Measurements from ENCODE around the gene MMP28.

Gene MMP28

DNA sequence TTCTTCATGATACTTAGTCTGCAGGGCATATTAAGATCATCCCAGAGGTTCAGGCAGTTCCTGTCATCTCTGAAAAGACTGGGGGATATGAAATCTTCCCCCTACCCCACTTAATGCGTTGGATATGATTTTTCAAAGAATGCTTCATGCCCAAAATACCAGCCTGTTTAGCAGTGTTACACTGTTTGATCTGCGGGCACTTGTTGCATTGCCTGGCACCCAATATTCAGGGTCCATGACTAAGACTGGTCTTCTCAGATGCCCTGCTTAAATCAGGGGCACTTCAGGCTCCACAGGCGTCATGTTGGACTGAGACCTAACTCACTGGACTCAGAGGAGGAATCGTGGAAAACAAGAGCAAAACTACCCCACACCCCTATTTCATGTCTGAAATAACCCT is 70.4 kb downstream of the MMP28 start:
- Histone ChIP-seq H3K4me1 (ENCODE audit: insufficient read depth, insufficient read length) (peaks cover 15% of the 10 kb centered on the region), H3K4me3 (ENCODE audit: insufficient read length, low read depth) (no peak overlapping the region), H3K36me3 (ENCODE audit: insufficient read depth, insufficient read length, low read length) (peaks cover 54% of the 10 kb centered on the region), H3K9ac (ENCODE audit: insufficient read length, low read depth) (no peak overlapping the region), H3K27me3 (ENCODE audit: insufficient read depth, insufficient read length) (no peaks in the 10 kb centered on the region), H3K9me3 (ENCODE audit: insufficient read depth, low read length) (no peaks in the 10 kb centered on the region)
- no peak for DNase-seq (ENCODE audit: low read depth, low spot score)
- TF ChIP-seq YY1 (IDR thresholded peaks at IDR 0.05; ENCODE audit: insufficient read depth, insufficient read length) (no peak), ZNF274 (IDR thresholded peaks at IDR 0.05; ENCODE audit: low read depth, low read length) (no peak), SUZ12 (IDR thresholded peaks at IDR 0.05; ENCODE audit: extremely low read depth, insufficient read depth, insufficient read length) (no peak)

DNA sequence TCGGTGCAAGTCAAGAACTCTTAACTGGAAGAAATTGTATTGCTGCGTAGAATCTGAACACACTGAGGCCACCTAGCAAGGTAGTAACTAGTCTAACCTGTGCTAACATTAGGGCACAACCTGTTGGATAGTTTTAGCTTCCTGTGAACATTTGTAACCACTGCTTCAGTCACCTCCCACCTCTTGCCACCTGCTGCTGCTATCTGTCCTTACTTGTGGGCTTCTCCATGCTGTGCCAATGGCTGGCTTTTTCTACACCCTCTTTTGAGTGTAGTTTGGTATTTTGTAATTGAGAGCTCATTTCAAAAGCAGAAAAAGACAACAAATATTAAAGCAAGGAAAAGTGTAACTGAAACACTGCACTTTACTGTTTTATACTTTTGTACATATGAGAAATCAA is 71.7 kb downstream of the MMP28 start:
- TF ChIP-seq ZNF274 (IDR thresholded peaks at IDR 0.05; ENCODE audit: low read depth, low read length) (no peak), SUZ12 (IDR thresholded peaks at IDR 0.05; ENCODE audit: extremely low read depth, insufficient read depth, insufficient read length) (no peak), YY1 (IDR thresholded peaks at IDR 0.05; ENCODE audit: insufficient read depth, insufficient read length) (no peak)
- Histone ChIP-seq H3K4me1 (ENCODE audit: insufficient read depth, insufficient read length) (peaks cover 9% of the 10 kb centered on the region), H3K9ac (ENCODE audit: insufficient read length, low read depth) (no peak overlapping the region), H3K9me3 (ENCODE audit: insufficient read depth, low read length) (no peaks in the 10 kb centered on the region), H3K27me3 (ENCODE audit: insufficient read depth, insufficient read length) (no peaks in the 10 kb centered on the region), H3K36me3 (ENCODE audit: insufficient read depth, insufficient read length, low read length) (peaks cover 67% of the 10 kb centered on the region), H3K4me3 (ENCODE audit: insufficient read length, low read depth) (no peak overlapping the region)
- DNase-seq (ENCODE audit: low read depth, low spot score): no peak

DNA sequence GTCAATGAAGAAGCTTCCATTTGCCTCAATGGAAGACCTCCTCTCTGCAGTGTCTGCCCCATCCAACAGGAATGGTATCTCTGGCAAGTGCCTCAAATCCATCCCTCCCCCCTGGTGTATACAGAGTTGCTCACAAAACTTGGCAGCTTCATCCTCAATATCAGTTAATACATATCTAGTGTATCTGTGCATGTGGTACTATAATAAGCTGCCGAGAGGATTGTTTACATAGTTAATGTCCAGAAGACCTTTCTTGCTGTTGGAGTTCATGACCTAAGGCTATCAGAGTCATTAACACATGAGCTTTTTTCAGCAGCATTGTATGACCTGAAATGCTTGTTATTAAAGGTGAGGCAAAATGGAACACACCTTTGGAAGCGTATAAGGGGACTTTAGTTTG is 78.0 kb downstream of the MMP28 start:
- no peak overlapping the region for H3K4me3 ChIP-seq (ENCODE audit: insufficient read length, low read depth)
- TF ChIP-seq SUZ12 (IDR thresholded peaks at IDR 0.05; ENCODE audit: extremely low read depth, insufficient read depth, insufficient read length): no peak
- TF ChIP-seq YY1 (IDR thresholded peaks at IDR 0.05; ENCODE audit: insufficient read depth, insufficient read length): no peak
- no peak for TF ChIP-seq ZNF274 (IDR thresholded peaks at IDR 0.05; ENCODE audit: low read depth, low read length)
- peaks cover 79% of the 10 kb centered on the region for H3K36me3 ChIP-seq (ENCODE audit: insufficient read depth, insufficient read length, low read length)
- H3K4me1 ChIP-seq (ENCODE audit: insufficient read depth, insufficient read length): peaks cover 4% of the 10 kb centered on the region
- no peaks in the 10 kb centered on the region for H3K9me3 ChIP-seq (ENCODE audit: insufficient read depth, low read length)
- no peaks in the 10 kb centered on the region for H3K27me3 ChIP-seq (ENCODE audit: insufficient read depth, insufficient read length)
- no peak for DNase-seq (ENCODE audit: low read depth, low spot score)
- H3K9ac ChIP-seq (ENCODE audit: insufficient read length, low read depth): no peak overlapping the region

DNA sequence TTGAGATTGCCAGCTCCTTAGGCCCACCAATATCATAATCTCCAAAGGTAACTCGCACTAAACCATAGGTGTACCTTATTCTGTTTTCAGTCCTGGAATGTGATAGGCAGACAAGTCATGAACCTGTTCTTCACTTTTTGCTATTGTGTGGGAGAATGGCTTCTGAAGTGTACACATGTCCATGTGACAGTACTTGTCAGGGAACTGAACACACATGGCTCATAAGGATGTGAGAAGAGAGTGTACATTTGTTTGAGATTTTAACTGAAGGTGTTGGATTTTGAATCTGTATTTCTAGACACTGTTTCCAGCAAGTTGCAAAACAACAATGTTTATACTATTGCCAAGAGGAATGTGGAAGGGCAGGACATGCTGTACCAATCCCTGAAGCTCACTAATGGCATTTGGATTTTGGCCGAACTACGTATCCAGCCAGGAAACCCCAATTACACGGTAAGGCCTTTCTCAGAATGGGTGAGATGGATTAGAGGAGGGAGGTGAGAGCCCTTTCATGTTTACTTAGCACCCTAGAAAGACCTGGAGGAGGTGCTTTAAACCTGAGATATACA is 78.5 kb downstream of the MMP28 start:
- no peak overlapping the region for H3K9ac ChIP-seq (ENCODE audit: insufficient read length, low read depth)
- peaks cover 75% of the 10 kb centered on the region for H3K36me3 ChIP-seq (ENCODE audit: insufficient read depth, insufficient read length, low read length)
- H3K27me3 ChIP-seq (ENCODE audit: insufficient read depth, insufficient read length): no peaks in the 10 kb centered on the region
- no peak for DNase-seq (ENCODE audit: low read depth, low spot score)
- no peaks in the 10 kb centered on the region for H3K9me3 ChIP-seq (ENCODE audit: insufficient read depth, low read length)
- H3K4me1 ChIP-seq (ENCODE audit: insufficient read depth, insufficient read length): peaks cover 4% of the 10 kb centered on the region
- no peak for TF ChIP-seq YY1 (IDR thresholded peaks at IDR 0.05; ENCODE audit: insufficient read depth, insufficient read length)
- no peak for TF ChIP-seq SUZ12 (IDR thresholded peaks at IDR 0.05; ENCODE audit: extremely low read depth, insufficient read depth, insufficient read length)
- no peak for TF ChIP-seq ZNF274 (IDR thresholded peaks at IDR 0.05; ENCODE audit: low read depth, low read length)
- no peak overlapping the region for H3K4me3 ChIP-seq (ENCODE audit: insufficient read length, low read depth)

DNA sequence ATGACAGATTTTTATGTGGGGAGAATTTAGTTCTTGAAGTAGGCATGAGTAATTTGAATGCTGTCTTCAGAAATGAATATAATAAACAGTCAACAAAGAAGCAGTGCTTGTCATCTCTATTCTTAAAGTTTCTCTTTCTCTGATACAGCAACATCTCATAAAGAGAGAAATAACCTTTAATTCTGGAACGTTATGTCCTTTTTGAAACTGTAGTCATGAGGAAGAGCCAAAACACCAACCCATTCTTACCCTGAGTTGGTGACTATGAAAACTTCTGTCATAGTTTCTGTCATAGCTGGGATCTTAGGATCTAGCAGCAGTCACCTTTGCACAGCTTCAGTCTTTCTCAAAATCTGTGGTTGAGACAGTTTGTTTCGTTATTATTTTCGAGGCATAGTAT is 79.3 kb downstream of the MMP28 start:
- Histone ChIP-seq H3K9me3 (ENCODE audit: insufficient read depth, low read length) (no peaks in the 10 kb centered on the region), H3K4me3 (ENCODE audit: insufficient read length, low read depth) (no peak overlapping the region), H3K36me3 (ENCODE audit: insufficient read depth, insufficient read length, low read length) (peaks cover 72% of the 10 kb centered on the region), H3K27me3 (ENCODE audit: insufficient read depth, insufficient read length) (no peaks in the 10 kb centered on the region), H3K9ac (ENCODE audit: insufficient read length, low read depth) (no peak overlapping the region), H3K4me1 (ENCODE audit: insufficient read depth, insufficient read length) (peaks cover 4% of the 10 kb centered on the region)
- TF ChIP-seq SUZ12 (IDR thresholded peaks at IDR 0.05; ENCODE audit: extremely low read depth, insufficient read depth, insufficient read length): no peak
- no peak for TF ChIP-seq ZNF274 (IDR thresholded peaks at IDR 0.05; ENCODE audit: low read depth, low read length)
- TF ChIP-seq YY1 (IDR thresholded peaks at IDR 0.05; ENCODE audit: insufficient read depth, insufficient read length): no peak
- DNase-seq (ENCODE audit: low read depth, low spot score): no peak

Measured in NT2/D1 (cell line).